ENCODE data around the gene APOL1.
"Not testable (repeated sequence)": the region's sequence is repeated elsewhere in the genome, so short reads cannot be mapped to it uniquely, and the experiment has no call there.

Gene APOL1

DNA sequence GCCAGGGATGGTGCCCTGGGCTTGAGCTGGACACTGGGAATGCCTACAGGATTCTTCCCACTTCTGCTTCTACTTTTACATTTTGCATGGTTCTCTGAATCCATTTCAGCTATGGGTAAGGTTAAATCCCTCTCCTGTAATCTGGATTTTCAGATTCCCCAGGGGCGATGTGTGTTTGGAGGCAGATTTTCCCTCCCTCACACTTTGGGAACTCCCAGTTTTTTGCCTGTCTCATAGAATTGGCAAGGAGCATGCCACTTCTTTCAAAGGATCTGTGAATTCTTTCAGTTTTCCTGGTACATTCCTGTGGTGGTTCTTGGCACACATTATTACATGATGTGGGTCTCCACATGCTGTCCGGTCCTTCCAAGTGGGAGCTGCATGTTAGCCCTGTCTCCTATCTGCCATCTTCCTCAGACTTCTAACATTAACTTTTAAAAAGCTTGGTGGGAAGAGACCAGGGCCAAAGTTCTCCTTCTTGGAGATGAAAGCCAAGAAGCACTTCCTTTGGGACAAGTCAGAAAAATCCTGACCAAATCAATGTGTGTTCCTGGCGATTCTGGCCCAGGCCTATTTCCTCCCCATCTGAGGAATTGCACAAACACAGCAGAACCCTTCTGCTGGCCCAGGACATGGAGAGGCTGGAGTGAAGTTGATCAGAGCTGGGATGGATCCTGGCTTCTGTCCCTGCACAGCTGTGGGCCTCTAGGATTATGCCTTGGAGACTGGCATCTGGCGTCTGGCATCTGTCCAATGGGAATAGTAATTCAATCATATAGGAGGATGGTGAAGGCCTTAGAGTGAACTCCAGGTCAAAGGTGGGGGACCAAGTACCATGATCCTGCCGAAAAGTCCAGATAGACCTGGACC lies 8.2 kb upstream of the APOL1 start:
- no peaks in the 10 kb centered on the region for H3K27me3 ChIP-seq (ENCODE audit: low read depth)
- no peak for DNase-seq (ENCODE audit: low spot score in 2 of 2)
- no peaks in the 10 kb centered on the region for H3K4me1 ChIP-seq
- no peaks in the 10 kb centered on the region for H3K36me3 ChIP-seq (replicated peaks)
- no peak overlapping the region for H3K4me3 ChIP-seq
- peaks cover 3% of the 10 kb centered on the region; the same call in 1 of the 2 replicates for H3K9me3 ChIP-seq
- in situ Hi-C loops (cut with MboI; ENCODE audit: low sequenced_read_pairs) = no loop called here

DNA sequence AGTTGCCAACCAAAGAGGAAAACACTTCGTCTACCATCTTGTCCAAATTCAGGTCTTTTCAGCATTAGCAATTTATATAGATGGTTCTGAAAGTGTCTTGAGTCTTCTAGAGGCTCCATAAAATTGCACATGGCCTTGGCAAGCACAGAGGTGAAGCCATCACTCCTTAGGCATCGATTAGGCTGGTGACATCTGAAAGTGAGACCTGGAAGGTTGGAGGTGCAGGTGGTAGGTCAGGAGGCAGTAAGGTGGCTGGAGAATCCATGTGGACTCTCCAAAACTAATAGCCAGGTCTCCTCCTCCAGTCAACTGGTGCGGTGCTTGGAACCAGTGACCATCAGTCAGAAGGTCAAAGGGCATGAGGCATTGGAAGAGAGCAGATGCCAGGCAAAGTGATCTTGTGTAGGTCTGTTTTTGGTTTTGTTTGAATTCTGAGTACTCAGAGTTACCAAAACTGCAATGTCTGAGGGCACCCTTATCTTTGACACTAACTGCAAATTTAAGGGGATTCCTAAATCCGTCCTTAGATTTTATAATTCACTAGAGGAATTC lies 7.1 kb upstream of the APOL1 start:
- H3K4me1 ChIP-seq = no peaks in the 10 kb centered on the region
- no peak overlapping the region for H3K4me3 ChIP-seq
- in situ Hi-C loops (cut with MboI; ENCODE audit: low sequenced_read_pairs) = no loop called here
- H3K36me3 ChIP-seq (replicated peaks) = no peaks in the 10 kb centered on the region
- DNase-seq (ENCODE audit: low spot score in 2 of 2) = no peak
- H3K27me3 ChIP-seq (ENCODE audit: low read depth) = no peaks in the 10 kb centered on the region
- peaks cover 3% of the 10 kb centered on the region; the same call in 1 of the 2 replicates for H3K9me3 ChIP-seq

DNA sequence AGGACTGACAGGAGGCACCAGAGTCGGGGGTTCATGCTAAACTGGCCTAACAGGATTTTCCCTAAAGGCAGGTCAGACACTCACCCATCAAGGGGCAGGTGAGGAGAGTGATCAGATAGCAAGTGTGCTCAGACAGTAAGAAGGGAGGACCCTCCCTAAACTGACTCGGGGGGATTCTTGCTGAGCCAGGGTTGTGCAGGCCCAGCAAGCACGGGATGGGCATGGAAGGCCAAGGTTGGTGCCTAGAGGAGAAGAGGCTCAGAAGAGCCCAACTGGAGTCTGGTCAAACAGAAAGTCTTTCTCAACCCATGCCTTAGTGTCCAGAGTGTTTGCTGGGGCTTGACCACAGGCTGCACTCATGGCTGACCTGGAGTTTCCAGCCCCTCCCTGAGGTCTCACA lies 6.2 kb upstream of the APOL1 start:
- H3K4me1 ChIP-seq = no peaks in the 10 kb centered on the region; the same call in 1 of the 2 replicates
- in situ Hi-C loops (cut with MboI; ENCODE audit: low sequenced_read_pairs) = no loop called here
- H3K9me3 ChIP-seq = peaks cover 3% of the 10 kb centered on the region; the same call in 1 of the 2 replicates
- no peak overlapping the region for H3K4me3 ChIP-seq
- H3K36me3 ChIP-seq (replicated peaks) = no peaks in the 10 kb centered on the region
- DNase-seq (ENCODE audit: low spot score in 2 of 2) = no peak
- no peaks in the 10 kb centered on the region for H3K27me3 ChIP-seq (ENCODE audit: low read depth)

DNA sequence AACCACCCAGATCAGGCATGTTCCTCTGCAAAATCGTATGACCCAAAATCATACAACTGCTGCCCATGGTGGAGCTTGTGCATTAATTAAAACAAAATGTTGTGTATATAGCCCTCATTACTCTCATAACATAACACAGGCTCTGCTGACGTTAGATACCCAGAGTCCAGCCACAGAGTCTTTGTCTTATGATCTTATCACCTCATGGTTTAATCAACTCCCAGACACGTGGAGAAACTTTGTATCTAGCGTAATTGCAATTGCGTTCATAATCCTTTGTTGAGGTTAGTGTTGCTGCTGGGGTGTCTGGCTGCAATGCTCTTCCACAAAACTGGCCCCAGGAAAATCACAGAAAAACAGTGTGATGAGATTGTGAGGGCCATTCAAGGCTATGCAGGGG lies 5.0 kb upstream of the APOL1 start:
- no peak for DNase-seq (ENCODE audit: low spot score in 2 of 2)
- Histone ChIP-seq H3K4me3 (no peak overlapping the region), H3K4me1 (no peaks in the 10 kb centered on the region; the same call in 1 of the 2 replicates), H3K9me3 (peaks cover 1% of the 10 kb centered on the region; the same call in 1 of the 2 replicates), H3K36me3 (replicated peaks) (no peaks in the 10 kb centered on the region), H3K27me3 (ENCODE audit: low read depth) (no peaks in the 10 kb centered on the region)
- in situ Hi-C loops (cut with MboI; ENCODE audit: low sequenced_read_pairs) = no loop called here

DNA sequence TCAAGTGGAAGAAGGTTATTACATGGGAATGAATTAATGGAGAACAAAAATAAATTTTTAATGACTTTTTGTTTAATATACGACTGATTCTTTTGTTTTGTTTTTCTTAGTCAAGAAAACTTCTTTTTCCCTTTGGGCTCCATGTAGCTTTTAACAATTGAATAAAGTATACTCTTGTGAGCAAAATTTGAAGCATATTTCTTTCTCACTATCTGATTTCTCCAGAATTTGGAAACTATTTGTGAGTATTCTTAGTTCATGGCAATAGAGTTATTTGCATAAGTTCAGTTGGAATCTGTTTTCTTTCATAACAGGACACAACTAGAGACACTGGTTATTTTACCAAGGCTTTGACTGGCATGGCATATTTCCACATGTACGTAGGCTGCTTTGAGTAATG lies 3.8 kb upstream of the APOL1 start:
- no peaks in the 10 kb centered on the region; the same call in 1 of the 2 replicates for H3K4me1 ChIP-seq
- no peaks in the 10 kb centered on the region for H3K36me3 ChIP-seq (replicated peaks)
- in situ Hi-C loops (cut with MboI; ENCODE audit: low sequenced_read_pairs) = no loop called here
- H3K27me3 ChIP-seq (ENCODE audit: low read depth) = no peaks in the 10 kb centered on the region
- DNase-seq (ENCODE audit: low spot score in 2 of 2) = no peak
- no peak overlapping the region for H3K4me3 ChIP-seq
- H3K9me3 ChIP-seq = no peaks in the 10 kb centered on the region

DNA sequence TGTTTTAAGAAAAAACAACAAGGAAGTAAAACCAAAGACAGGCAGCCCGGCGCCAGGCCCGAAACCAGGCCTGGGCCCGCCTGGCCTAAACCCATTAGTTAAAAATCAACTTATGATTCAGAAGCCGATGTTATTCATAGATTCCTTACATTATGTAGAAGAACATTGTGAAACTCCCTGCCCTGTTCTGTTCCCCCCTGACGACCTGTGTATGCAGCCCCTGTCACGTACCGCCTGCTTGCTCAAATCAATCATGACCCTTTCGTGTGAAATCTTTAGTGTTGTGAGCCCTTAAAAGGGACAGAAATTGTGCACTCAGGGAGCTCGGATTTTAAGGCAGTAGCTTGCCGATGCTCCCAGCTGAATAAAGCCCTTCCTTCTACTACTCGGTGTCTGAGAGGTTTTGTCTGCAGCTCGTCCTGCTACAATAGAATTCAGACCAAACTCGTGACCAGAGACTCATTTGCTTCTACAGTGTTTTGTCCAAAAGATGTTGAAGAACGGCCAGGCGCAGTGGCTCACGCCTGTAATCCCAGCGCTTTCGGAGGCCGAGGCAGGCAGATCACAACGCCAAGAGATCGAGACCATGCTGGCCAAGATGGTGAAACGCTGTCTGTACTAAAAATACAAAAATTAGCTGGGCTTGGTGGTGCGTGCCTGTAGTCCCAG lies 2.5 kb upstream of the APOL1 start:
- H3K9me3 ChIP-seq; DNase-seq (ENCODE audit: low spot score in 2 of 2); H3K4me3 ChIP-seq; in situ Hi-C loops (cut with MboI; ENCODE audit: low sequenced_read_pairs); H3K36me3 ChIP-seq (replicated peaks); H3K4me1 ChIP-seq; H3K27me3 ChIP-seq (ENCODE audit: low read depth): not testable (repeated sequence)

DNA sequence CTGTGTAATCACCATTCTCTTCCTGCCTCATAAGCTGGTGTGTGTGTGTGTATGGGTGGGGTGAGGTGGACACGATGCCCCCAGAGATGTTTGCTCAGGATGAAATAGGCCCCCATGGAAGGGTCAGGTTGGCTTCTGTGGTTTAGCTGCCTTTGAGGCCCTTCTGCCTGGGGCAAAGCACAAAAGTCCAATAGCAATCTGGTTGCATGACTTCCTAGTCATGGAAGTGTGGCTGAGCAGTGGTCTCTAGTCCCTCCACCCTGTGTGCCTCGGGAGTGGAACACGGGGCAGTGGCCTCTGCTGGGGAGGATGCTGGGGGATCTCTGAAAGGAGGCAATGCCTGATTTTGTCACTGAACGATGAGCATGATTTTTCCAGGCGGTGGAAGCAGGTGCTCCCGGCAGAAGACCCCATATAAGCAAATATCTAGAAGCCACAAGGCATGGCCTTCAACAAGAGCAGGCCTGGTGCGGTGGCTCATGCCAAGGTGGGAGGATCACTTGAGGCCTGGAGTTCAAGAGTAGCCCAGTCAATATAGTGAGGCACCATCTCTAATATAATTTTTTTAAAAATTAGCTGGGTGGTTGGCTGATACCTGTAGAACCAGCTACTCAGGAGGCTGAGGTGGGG lies 839 bp upstream of the APOL1 start:
- H3K4me3 ChIP-seq; DNase-seq (ENCODE audit: low spot score in 2 of 2); H3K36me3 ChIP-seq (replicated peaks); H3K4me1 ChIP-seq; H3K27me3 ChIP-seq (ENCODE audit: low read depth); H3K9me3 ChIP-seq; in situ Hi-C loops (cut with MboI; ENCODE audit: low sequenced_read_pairs): not testable (repeated sequence)

DNA sequence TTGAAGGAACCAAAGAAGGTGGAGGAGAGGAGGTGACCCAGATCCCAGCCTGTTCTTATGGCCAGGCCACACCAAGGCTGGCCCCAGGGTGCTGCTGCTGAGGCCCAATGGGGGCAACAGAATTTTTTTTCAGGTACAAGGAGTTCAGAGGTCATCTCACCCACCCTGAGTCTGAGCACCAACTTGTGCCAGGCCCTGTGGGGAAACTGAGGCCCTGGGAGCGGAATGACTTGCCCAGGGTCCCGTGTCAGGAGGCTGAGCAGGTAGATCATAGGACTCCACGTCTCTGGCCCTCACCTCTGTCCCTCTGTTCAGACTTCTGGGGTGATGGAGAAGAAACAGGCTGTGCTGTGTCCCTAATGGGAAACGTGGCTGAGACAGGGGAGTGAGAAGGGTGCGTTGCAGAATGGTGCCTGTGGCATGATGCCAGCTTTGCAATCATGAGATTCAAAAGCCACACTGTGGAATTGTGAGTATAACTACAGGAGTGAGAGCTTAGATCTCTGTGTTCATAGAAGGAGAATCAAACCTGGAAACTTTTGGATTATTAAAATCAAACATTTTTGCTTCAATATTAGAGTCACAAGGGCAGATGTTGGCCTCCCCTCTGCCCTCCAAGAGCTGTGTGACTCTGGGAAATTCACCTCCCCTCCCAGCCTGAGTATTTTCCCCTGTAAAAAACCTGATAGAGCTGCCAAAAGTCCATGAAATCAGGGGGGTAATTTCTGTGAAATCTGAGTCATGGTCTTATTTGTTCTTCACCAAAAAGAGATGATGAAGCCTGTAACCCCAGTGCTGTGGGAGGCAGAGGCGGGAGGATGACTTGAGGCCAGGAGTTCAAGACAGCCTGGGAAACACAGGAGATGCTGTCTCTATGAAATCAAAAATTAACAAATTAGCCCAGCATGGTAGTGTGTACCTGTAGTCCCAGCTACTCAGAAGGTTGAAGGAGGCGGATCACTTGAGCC lies 874 bp downstream of the APOL1 start:
- no peaks in the 10 kb centered on the region for H3K36me3 ChIP-seq (replicated peaks)
- in situ Hi-C loops (cut with MboI; ENCODE audit: low sequenced_read_pairs) = no loop called here
- H3K27me3 ChIP-seq (ENCODE audit: low read depth) = no peaks in the 10 kb centered on the region
- H3K4me1 ChIP-seq = no peaks in the 10 kb centered on the region; the same call in 1 of the 2 replicates
- no peak for DNase-seq (ENCODE audit: low spot score in 2 of 2)
- H3K4me3 ChIP-seq = no peak overlapping the region
- no peaks in the 10 kb centered on the region for H3K9me3 ChIP-seq

DNA sequence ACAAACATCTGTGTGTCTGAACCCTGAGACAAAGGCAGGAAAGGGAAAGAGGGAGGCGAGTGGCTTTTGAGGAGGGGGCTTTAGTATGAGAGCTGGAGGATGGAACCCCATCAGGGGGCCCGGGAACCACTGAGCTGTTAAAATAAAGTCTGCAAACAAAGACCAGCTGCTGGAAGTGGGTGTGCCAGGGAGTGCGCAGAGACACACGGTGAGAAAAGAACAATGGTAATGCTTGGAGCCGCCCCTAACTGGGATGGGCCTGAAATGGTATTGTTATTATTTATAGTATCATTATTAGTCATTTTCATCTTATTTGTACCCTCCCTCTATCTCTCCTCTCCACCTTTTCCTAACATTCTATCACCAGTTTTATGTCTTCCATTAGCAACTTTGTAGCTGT lies 2.6 kb downstream of the APOL1 start:
- H3K4me3 ChIP-seq; DNase-seq (ENCODE audit: low spot score in 2 of 2); H3K36me3 ChIP-seq (replicated peaks); in situ Hi-C loops (cut with MboI; ENCODE audit: low sequenced_read_pairs); H3K4me1 ChIP-seq; H3K9me3 ChIP-seq; H3K27me3 ChIP-seq (ENCODE audit: low read depth): not testable (repeated sequence)

DNA sequence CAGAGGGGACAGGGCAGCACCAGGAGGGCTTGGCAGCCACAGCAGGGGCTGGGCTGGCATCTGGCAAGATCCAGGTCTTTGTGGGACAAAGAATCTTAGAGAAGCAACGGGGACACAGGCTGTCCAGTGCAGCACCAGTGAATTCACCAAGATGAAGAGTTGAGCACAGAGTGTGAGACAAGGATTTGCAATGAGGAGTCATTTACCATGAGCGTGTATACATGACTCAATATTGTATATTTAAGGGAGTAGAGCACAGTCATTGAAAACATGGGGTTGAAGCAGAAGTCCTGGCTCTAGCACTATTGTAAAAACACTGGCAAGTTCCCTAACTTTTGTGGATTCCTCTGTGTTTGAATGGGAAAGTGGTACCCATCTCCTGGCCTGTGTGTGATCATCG lies 3.5 kb downstream of the APOL1 start:
- Histone ChIP-seq H3K4me3 (no peak overlapping the region), H3K36me3 (replicated peaks) (no peaks in the 10 kb centered on the region), H3K4me1 (peaks cover 2% of the 10 kb centered on the region; the same call in 1 of the 2 replicates), H3K9me3 (no peaks in the 10 kb centered on the region), H3K27me3 (ENCODE audit: low read depth) (0 out of 2 replicates have a peak, but pooled peaks cover 2% of the 10 kb centered on the region)
- no peak for DNase-seq (ENCODE audit: low spot score in 2 of 2)
- in situ Hi-C loops (cut with MboI; ENCODE audit: low sequenced_read_pairs) = no loop called here

DNA sequence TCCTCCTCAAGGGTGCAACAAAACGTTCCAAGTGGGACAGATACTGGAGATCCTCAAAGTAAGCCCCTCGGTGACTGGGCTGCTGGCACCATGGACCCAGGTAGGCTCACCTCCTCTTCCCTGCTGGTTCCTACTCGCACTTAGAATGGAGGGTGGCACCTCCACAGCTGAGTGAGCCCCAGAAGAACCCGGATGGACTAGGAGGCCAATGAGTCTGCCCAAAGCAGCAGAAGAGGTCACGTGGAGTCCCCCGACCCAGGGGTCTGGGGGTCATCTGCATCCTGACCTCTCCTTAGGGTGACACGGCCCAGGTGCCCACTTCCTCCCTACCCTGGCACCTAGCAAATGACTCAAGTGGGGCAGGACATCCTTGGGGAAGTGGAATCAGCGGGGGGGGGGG lies 4.4 kb downstream of the APOL1 start:
- DNase-seq (ENCODE audit: low spot score in 2 of 2) = no peak
- no peak overlapping the region for H3K4me3 ChIP-seq
- in situ Hi-C loops (cut with MboI; ENCODE audit: low sequenced_read_pairs) = no loop called here
- no peaks in the 10 kb centered on the region for H3K36me3 ChIP-seq (replicated peaks)
- 0 out of 2 replicates have a peak, but pooled peaks cover 2% of the 10 kb centered on the region for H3K27me3 ChIP-seq (ENCODE audit: low read depth)
- peaks cover 2% of the 10 kb centered on the region; the same call in 1 of the 2 replicates for H3K4me1 ChIP-seq
- H3K9me3 ChIP-seq = no peaks in the 10 kb centered on the region

DNA sequence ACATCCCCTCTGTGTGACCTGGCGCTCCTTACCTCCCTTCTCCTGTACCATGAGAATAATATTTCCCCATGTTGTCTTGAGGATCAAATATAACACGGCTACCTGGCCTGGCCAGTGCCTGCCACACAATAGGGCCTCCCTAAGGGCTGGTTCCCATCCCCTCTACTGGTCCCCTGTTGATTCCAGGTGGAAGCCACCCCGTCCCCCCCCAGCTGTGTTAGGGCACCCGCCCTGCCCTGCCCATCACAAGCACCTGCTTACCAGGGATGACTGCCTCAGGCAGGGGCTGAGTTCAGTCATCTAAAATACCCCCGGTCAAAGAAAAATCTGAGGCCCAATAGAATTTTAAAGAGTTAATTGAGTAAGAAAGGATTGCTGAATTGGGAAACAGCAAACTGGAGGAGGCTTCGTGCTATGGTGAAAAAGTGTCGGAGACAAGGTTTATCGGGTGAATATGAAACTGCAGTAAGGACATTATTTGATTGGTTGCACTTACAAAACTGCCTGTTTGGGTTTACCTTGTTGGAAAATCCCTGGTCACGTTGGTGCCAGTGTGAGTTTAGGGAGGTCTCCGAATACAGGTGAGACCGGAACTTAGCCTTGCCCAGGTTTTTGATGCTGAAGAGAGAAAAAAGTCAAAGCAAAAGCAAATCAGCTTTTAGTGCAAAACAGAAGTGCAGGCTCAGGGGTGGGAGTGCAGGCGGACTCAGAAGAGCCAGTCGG lies 5.2 kb downstream of the APOL1 start:
- DNase-seq (ENCODE audit: low spot score in 2 of 2) = no peak
- Histone ChIP-seq H3K4me3 (no peak overlapping the region), H3K27me3 (ENCODE audit: low read depth) (0 out of 2 replicates have a peak, but pooled peaks cover 2% of the 10 kb centered on the region), H3K9me3 (no peaks in the 10 kb centered on the region), H3K36me3 (replicated peaks) (no peaks in the 10 kb centered on the region), H3K4me1 (peaks cover 2% of the 10 kb centered on the region; the same call in 1 of the 2 replicates)
- in situ Hi-C loops (cut with MboI; ENCODE audit: low sequenced_read_pairs) = no loop called here
